SK-N-SH (cell line): ENCODE results near the gene PIGX. TPM values are rescaled to one million over a fixed set of nuclear protein-coding genes. Genes with fewer than 3 reads are reported as not detected.

Experiments used
- CTCF ChIA-PET: fragments of 300-600, 350-600 bp; formaldehyde crosslinking; extraction: SDS; loops from one replicate; lab custom pipeline; 2021; lab: Yijun Ruan, JAX
- POLR2A ChIA-PET: fragments of 350-600 bp; sonication (Branson Sonifier 250); formaldehyde crosslinking; extraction: SDS; loops from one replicate; lab custom pipeline; 2020; ENCODE audit warnings: antibody characterized with exemption, inconsistent platforms; lab: Yijun Ruan, JAX
- DNase-seq: peaks from one replicate; pipeline ENCODE4 v3.0.0; 2012
- H2AFZ ChIP-seq: fragments of 200-600 bp; sonication (generic); 2 replicates; pipeline ENCODE4 v1.8.1; 2016; ENCODE audit warnings: antibody characterized with exemption, mild to moderate bottlenecking, low read depth
- H3F3A ChIP-seq: fragments of 200-600 bp; sonication (generic); replicated peaks from 2 replicates; pipeline ENCODE3; 2016; ENCODE audit warnings: antibody characterized with exemption, mild to moderate bottlenecking; ENCODE audit not compliant: insufficient read depth
- H3K27ac ChIP-seq, 2 experiments: fragments of 200-500 bp in 1 of 2; fragments of 200-600 bp in 1 of 2; sonication (Bioruptor generic) in 1 of 2; sonication (generic), shearing (Covaris generic) in 1 of 2; 2 replicates each; pipeline versions ENCODE4 v1.5.1 to v1.6.1; 2014 to 2016; ENCODE audit warnings: low read depth in 2 of 2, inconsistent platforms in 1 of 2, low read length in 1 of 2, mild to moderate bottlenecking in 1 of 2, mixed read lengths in 1 of 2
- H3K27me3 ChIP-seq: fragments of 200-600 bp; sonication (generic), shearing (Covaris generic); 2 replicates; pipeline ENCODE4 v1.6.1; 2016; ENCODE audit warnings: mixed run types; ENCODE audit not compliant: insufficient read depth
- H3K36me3 ChIP-seq, 2 experiments: fragments of 200-500 bp in 1 of 2; fragments of 200-600 bp in 1 of 2; sonication (Bioruptor generic) in 1 of 2; sonication (generic) in 1 of 2; replicated peaks in 1 of 2; 2 replicates each; pipeline versions ENCODE3 to v1.5.1; 2014 to 2016; ENCODE audit warnings: low read length in 1 of 2, mild to moderate bottlenecking in 1 of 2; ENCODE audit not compliant: insufficient read depth in 2 of 2, control insufficient read depth in 1 of 2
- H3K4me1 ChIP-seq, 2 experiments: fragments of 200-500 bp in 1 of 2; fragments of 200-600 bp in 1 of 2; sonication (Bioruptor generic) in 1 of 2; sonication (generic), shearing (Covaris generic) in 1 of 2; 2 replicates each; pipeline versions ENCODE4 v1.5.1 to v1.6.1; 2014 to 2016; ENCODE audit warnings: low read depth in 1 of 2, low read length in 1 of 2, mixed run types in 1 of 2; ENCODE audit not compliant: insufficient read depth in 2 of 2, control insufficient read depth in 1 of 2
- H3K4me2 ChIP-seq: fragments of 200-600 bp; sonication (generic), shearing (Covaris generic); 2 replicates; pipeline ENCODE4 v1.6.1; 2017; ENCODE audit warnings: mixed run types
- H3K4me3 ChIP-seq, 2 experiments: fragments of 200-500 bp in 1 of 2; fragments of 200-600 bp in 1 of 2; sonication (Bioruptor generic) in 1 of 2; sonication (generic), shearing (Covaris generic) in 1 of 2; 2 replicates each; pipeline versions ENCODE4 v1.5.1 to v1.8.1; 2014 to 2016; ENCODE audit warnings: low read depth in 2 of 2, inconsistent platforms in 1 of 2, low read length in 1 of 2, mild to moderate bottlenecking in 1 of 2, mixed read lengths in 1 of 2, moderate library complexity in 1 of 2
- H3K79me2 ChIP-seq: fragments of 200-600 bp; sonication (generic); 2 replicates; pipeline ENCODE4 v1.8.1; 2017; ENCODE audit warnings: mild to moderate bottlenecking; ENCODE audit not compliant: insufficient read depth
- H3K9ac ChIP-seq: fragments of 200-600 bp; sonication (generic); 2 replicates; pipeline ENCODE4 v1.6.1; 2017; ENCODE audit warnings: mixed run types
- H3K9me2 ChIP-seq: fragments of 200-600 bp; sonication (generic); 2 replicates; pipeline ENCODE4 v1.6.1; 2017; ENCODE audit warnings: mixed run types
- H3K9me3 ChIP-seq: fragments of 200-600 bp; sonication (generic); 2 replicates; pipeline ENCODE4 v1.6.1; 2017; ENCODE audit warnings: mixed run types, mild to moderate bottlenecking, moderate library complexity
- H4K20me1 ChIP-seq: fragments of 200-600 bp; sonication (generic); 2 replicates; pipeline ENCODE4 v1.6.1; 2017; ENCODE audit warnings: mild to moderate bottlenecking, mixed run types; ENCODE audit not compliant: insufficient read depth
- CHD2 ChIP-seq: fragments of 150-350 bp; IDR thresholded peaks from 2 replicates; pipeline ENCODE4 v1.6.1; 2018; ENCODE audit warnings: low read length; ENCODE audit not compliant: partially characterized antibody
- ELF1 ChIP-seq: IDR thresholded peaks from 2 replicates; pipeline ENCODE4 v1.4.0; 2012
- EP300 ChIP-seq, 2 experiments: IDR thresholded peaks; 2 replicates each; pipeline versions ENCODE4 v1.4.0 to v1.6.1; 2012; ENCODE audit warnings: borderline replicate concordance in 1 of 2, low read depth in 1 of 2, low read length in 1 of 2
- EZH2phosphoT487 ChIP-seq: fragments of 200-600 bp; sonication (generic); IDR thresholded peaks from 2 replicates; pipeline ENCODE4 v1.6.1; 2017; ENCODE audit warnings: low read depth, mixed run types, mild to moderate bottlenecking, antibody characterized with exemption, moderate library complexity, borderline replicate concordance
- FOSL2 ChIP-seq: IDR thresholded peaks from 2 replicates; pipeline ENCODE4 v1.4.0; 2012; ENCODE audit warnings: low read depth, mild to moderate bottlenecking, moderate library complexity, borderline replicate concordance
- FOXJ3 ChIP-seq: sonication (generic); formaldehyde crosslinking; IDR thresholded peaks from 2 replicates; pipeline ENCODE4 v1.5.1; 2020; ENCODE audit warnings: mild to moderate bottlenecking, missing genetic modification reagents
- FOXM1 ChIP-seq: IDR thresholded peaks from 2 replicates; pipeline ENCODE4 v1.4.0; 2012; ENCODE audit warnings: low read depth, mild to moderate bottlenecking
- GABPA ChIP-seq: IDR thresholded peaks from 2 replicates; pipeline ENCODE4 v1.4.0; 2012; ENCODE audit warnings: low read depth, mild to moderate bottlenecking
- GATA2 ChIP-seq: sonication (generic); formaldehyde crosslinking; IDR thresholded peaks from 2 replicates; pipeline ENCODE4 v1.5.0; 2020; ENCODE audit warnings: mild to moderate bottlenecking, missing genetic modification reagents
- JUND ChIP-seq: IDR thresholded peaks from 2 replicates; pipeline ENCODE4 v1.4.0; 2012
- MAX ChIP-seq: IDR thresholded peaks from 2 replicates; pipeline ENCODE4 v1.4.0; 2012; ENCODE audit warnings: low read depth
- MEF2A ChIP-seq: IDR thresholded peaks from 2 replicates; pipeline ENCODE4 v1.4.0; 2012; ENCODE audit warnings: low read depth, borderline replicate concordance
- MXI1 ChIP-seq: IDR thresholded peaks from 2 replicates; pipeline ENCODE4 v1.6.1; 2012; ENCODE audit warnings: mild to moderate bottlenecking, low read depth, low read length, improper control_type of control experiment
- NRF1 ChIP-seq: IDR thresholded peaks from 2 replicates; pipeline ENCODE4 v1.6.1; 2012; ENCODE audit warnings: low read depth, mild to moderate bottlenecking, low read length
- PBX3 ChIP-seq: IDR thresholded peaks from 2 replicates; pipeline ENCODE4; 2012
- POLR2AphosphoS5 ChIP-seq: IDR thresholded peaks from 2 replicates; pipeline ENCODE4 v1.6.1; 2012; ENCODE audit warnings: low read depth, low read length
- RAD21 ChIP-seq: IDR thresholded peaks from 2 replicates; pipeline ENCODE4 v1.6.1; 2012; ENCODE audit warnings: mild to moderate bottlenecking, low read length
- RCOR1 ChIP-seq: fragments of 150-350 bp; IDR thresholded peaks from 2 replicates; pipeline ENCODE4 v1.6.1; 2017; ENCODE audit warnings: antibody characterized with exemption, low read length
- REST ChIP-seq: IDR thresholded peaks from 2 replicates; pipeline ENCODE4 v1.6.1; 2012; ENCODE audit warnings: mild to moderate bottlenecking, low read depth, low read length, moderate library complexity
- RFX5 ChIP-seq: IDR thresholded peaks from 2 replicates; pipeline ENCODE4 v1.6.1; 2012; ENCODE audit warnings: mild to moderate bottlenecking, improper control_type of control experiment, low read length
- TAF1 ChIP-seq: IDR thresholded peaks from 2 replicates; pipeline ENCODE4 v1.6.1; 2012; ENCODE audit warnings: low read depth, mild to moderate bottlenecking, low read length, moderate library complexity, borderline replicate concordance
- TEAD4 ChIP-seq: IDR thresholded peaks from 2 replicates; pipeline ENCODE4 v1.4.0; 2012; ENCODE audit warnings: mild to moderate bottlenecking, borderline replicate concordance; ENCODE audit not compliant: insufficient read depth
- USF2 ChIP-seq: fragments of 150-350 bp; IDR thresholded peaks from 2 replicates; pipeline ENCODE4 v1.6.1; 2017; ENCODE audit warnings: antibody characterized with exemption, low read length, low read depth, borderline replicate concordance
- YY1 ChIP-seq: IDR thresholded peaks from 2 replicates; pipeline ENCODE4 v1.4.0; 2012; ENCODE audit warnings: low read depth, mild to moderate bottlenecking
- WGBS: methylation state at CpG from one replicate; pipeline ENCODE4 v1.1.6; 2017; ENCODE audit warnings: low lambda C conversion rate; 5-methylcytosine and 5-hydroxymethylcytosine counted together
- polyA plus RNA-seq, 3 experiments: library from polyadenylated mRNA; depleted of rRNA; stranded (reverse); fragments of >200 nt; gene quantifications; 2 replicates each; pipeline ENCODE4 v1.2.3, GENCODE V29; 2012
- TF ChIP-seq, protein P1 (sequence below): fragments of 150-350 bp; IDR thresholded peaks from 2 replicates; pipeline ENCODE4 v1.6.1; 2016; ENCODE audit warnings: mild to moderate bottlenecking, low read depth, low read length
- TF ChIP-seq, protein P2 (sequence below): IDR thresholded peaks from 2 replicates; pipeline ENCODE4 v1.4.0; 2012; ENCODE audit warnings: low read depth, borderline replicate concordance

PIGX gene
- polyA plus RNA-seq, 1 of the 3 experiments (the other 2 are of a cell fraction): 15.5 TPM

- no peak overlapping the region for H3K9ac ChIP-seq
- peak overlapping the region; percentile 73 for H3K4me2 ChIP-seq
- peaks cover 11 to 29% of the 10 kb centered on the region in 2 experiments for H3K36me3 ChIP-seq
- H2AFZ ChIP-seq: no peak overlapping the region
- H3K79me2 ChIP-seq: peaks cover 93% of the 10 kb centered on the region
- POLR2A ChIA-PET: no interaction called here
- H3K27me3 ChIP-seq: no peaks in the 10 kb centered on the region
- no peak for DNase-seq
- H3K9me3 ChIP-seq: no peaks in the 10 kb centered on the region
- peaks cover 41% of the 10 kb centered on the region for H3F3A ChIP-seq
- CTCF ChIA-PET: no interaction called here
- H3K4me1 ChIP-seq: peaks cover 0 to 35% of the 10 kb centered on the region in 2 experiments
- H3K27ac ChIP-seq: peak overlapping the region; percentile 45 to 84; a peak in 3 of 4 replicates
- H4K20me1 ChIP-seq: peaks cover 54% of the 10 kb centered on the region
- WGBS: 21% methylated on average over 4 of the region's 4 CpGs
- peak overlapping the region in 1 of 2 experiments; percentile 19; a peak in 1 of 4 replicates for H3K4me3 ChIP-seq
- no peaks in the 10 kb centered on the region for H3K9me2 ChIP-seq
- TF ChIP-seq NRF1: no peak
- peak; percentile 97 for TF ChIP-seq PBX3
- no peak for TF ChIP-seq RCOR1
- TF ChIP-seq FOXJ3: no peak
- TF ChIP-seq, protein P1, sequence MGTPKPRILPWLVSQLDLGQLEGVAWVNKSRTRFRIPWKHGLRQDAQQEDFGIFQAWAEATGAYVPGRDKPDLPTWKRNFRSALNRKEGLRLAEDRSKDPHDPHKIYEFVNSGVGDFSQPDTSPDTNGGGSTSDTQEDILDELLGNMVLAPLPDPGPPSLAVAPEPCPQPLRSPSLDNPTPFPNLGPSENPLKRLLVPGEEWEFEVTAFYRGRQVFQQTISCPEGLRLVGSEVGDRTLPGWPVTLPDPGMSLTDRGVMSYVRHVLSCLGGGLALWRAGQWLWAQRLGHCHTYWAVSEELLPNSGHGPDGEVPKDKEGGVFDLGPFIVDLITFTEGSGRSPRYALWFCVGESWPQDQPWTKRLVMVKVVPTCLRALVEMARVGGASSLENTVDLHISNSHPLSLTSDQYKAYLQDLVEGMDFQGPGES: no peak
- no peak for TF ChIP-seq USF2
- TF ChIP-seq GABPA: no peak
- TF ChIP-seq JUND: peak; percentile 88
- no peak for TF ChIP-seq ELF1
- TF ChIP-seq MXI1: no peak
- TF ChIP-seq, protein P2, sequence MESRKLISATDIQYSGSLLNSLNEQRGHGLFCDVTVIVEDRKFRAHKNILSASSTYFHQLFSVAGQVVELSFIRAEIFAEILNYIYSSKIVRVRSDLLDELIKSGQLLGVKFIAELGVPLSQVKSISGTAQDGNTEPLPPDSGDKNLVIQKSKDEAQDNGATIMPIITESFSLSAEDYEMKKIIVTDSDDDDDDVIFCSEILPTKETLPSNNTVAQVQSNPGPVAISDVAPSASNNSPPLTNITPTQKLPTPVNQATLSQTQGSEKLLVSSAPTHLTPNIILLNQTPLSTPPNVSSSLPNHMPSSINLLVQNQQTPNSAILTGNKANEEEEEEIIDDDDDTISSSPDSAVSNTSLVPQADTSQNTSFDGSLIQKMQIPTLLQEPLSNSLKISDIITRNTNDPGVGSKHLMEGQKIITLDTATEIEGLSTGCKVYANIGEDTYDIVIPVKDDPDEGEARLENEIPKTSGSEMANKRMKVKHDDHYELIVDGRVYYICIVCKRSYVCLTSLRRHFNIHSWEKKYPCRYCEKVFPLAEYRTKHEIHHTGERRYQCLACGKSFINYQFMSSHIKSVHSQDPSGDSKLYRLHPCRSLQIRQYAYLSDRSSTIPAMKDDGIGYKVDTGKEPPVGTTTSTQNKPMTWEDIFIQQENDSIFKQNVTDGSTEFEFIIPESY: no peak
- TF ChIP-seq REST: no peak
- TF ChIP-seq POLR2AphosphoS5: peak; percentile 79
- TF ChIP-seq RFX5: no peak
- TF ChIP-seq TEAD4: peak; percentile 76
- TF ChIP-seq YY1: no peak
- TF ChIP-seq FOXM1: peak; percentile 56; the same call in 1 of the 2 replicates
- TF ChIP-seq GATA2: no peak
- no peak for TF ChIP-seq TAF1
- TF ChIP-seq FOSL2: peak; percentile 88
- TF ChIP-seq MEF2A: no peak
- TF ChIP-seq MAX: peak; percentile 72; the same call in 1 of the 2 replicates
- TF ChIP-seq RAD21: no peak
- TF ChIP-seq EP300 (IDR thresholded peaks at IDR 0.05; ENCODE audit: borderline replicate concordance in 1 of 2, low read depth in 1 of 2, low read length in 1 of 2): peak; percentile 34 to 92; a peak in 3 of 4 replicates
- no peak for TF ChIP-seq EZH2phosphoT487
- TF ChIP-seq CHD2: no peak
These were observed 66.6 kb downstream of the PIGX start for GRCh38 chr3:196778755-196779154.
